Measurements from ENCODE around the gene TNNT1. TPM values are rescaled to one million over a fixed set of nuclear protein-coding genes. Genes with fewer than 3 reads are reported as not detected.
A peak's percentile ranks its signal among the peaks of the same experiment; 100 is the strongest.

TNNT1 gene
- total RNA-seq, 1 donor from 2014 or later: 8.3 TPM

DNA sequence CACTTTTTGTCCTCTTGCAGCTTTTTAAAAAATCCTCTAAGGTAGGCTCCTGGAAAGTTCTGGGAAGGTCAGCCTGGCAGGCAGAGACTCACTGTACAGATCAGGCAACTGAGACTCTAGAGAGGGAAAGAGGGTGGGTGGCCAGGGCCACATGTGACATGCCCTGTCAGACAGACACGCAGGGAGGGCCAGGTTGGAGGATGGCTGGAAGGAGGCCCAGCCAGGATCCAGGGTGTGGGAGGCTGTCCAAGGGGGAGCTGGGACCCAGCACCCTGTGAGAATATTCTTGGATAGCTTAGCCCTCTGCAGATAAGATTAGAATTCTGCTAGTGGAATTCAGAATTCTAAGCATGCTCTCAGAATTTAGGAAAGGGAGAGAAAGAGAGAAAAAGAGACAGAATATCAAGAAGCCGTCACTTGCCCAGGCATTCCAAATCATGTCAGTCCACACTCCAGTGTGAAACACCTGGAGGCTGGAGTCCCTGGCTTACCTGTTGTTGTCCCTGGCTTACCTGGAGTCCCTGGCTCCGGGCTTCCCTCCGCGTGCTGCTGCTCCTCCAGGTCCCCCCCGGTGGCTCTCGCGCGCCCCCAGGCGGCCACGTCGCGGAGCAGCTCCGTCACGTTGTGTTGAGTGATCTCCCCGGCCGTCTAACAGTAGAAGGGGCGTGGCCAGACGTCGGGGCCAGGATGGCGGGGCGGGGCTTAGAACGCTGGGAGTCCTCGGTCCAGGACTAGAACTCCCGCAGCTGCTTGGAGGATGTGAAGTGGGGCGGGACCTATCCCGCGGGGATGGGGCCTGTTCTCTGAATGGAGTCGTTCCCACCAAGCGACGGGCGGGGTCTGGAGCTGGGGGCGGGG is 11.4 kb upstream of the TNNT1 start:
- Histone ChIP-seq H3K27me3 (ENCODE audit: insufficient read depth, low read length) (peaks cover 16% of the 10 kb centered on the region), H3K27ac (ENCODE audit: low read depth, low read length) (no peak overlapping the region), H4K20me1 (ENCODE audit: insufficient read depth, low read length) (no peaks in the 10 kb centered on the region), H3K36me3 (ENCODE audit: insufficient read depth, low read length) (no peaks in the 10 kb centered on the region), H3K4me1 (ENCODE audit: insufficient read depth, low read length) (peaks cover 6% of the 10 kb centered on the region), H3K4me2 (ENCODE audit: low read length) (no peak overlapping the region), H3K9ac (ENCODE audit: low read length) (no peak overlapping the region), H3K79me2 (ENCODE audit: insufficient read depth, low read length) (no peaks in the 10 kb centered on the region), H3K9me3 (ENCODE audit: insufficient read depth, low read depth, low read length) (no peaks in the 10 kb centered on the region), H3K4me3 (ENCODE audit: insufficient read depth, low read depth, low read length) (no peak overlapping the region), H2AFZ (ENCODE audit: low read depth, low read length) (no peak overlapping the region)
- TF ChIP-seq, protein P1, sequence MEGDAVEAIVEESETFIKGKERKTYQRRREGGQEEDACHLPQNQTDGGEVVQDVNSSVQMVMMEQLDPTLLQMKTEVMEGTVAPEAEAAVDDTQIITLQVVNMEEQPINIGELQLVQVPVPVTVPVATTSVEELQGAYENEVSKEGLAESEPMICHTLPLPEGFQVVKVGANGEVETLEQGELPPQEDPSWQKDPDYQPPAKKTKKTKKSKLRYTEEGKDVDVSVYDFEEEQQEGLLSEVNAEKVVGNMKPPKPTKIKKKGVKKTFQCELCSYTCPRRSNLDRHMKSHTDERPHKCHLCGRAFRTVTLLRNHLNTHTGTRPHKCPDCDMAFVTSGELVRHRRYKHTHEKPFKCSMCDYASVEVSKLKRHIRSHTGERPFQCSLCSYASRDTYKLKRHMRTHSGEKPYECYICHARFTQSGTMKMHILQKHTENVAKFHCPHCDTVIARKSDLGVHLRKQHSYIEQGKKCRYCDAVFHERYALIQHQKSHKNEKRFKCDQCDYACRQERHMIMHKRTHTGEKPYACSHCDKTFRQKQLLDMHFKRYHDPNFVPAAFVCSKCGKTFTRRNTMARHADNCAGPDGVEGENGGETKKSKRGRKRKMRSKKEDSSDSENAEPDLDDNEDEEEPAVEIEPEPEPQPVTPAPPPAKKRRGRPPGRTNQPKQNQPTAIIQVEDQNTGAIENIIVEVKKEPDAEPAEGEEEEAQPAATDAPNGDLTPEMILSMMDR (IDR thresholded peaks at IDR 0.05; ENCODE audit: insufficient read depth, low read depth, low read length): peak; percentile 56
- no peak for TF ChIP-seq EZH2 (IDR thresholded peaks at IDR 0.05; ENCODE audit: insufficient read depth, low read length)
- Mint-ChIP-seq H3K9me3 (ENCODE audit: unreplicated experiment) (no peaks in the 10 kb centered on the region), H3K4me3 (ENCODE audit: unreplicated experiment) (peak overlapping the region; percentile 45), H3K4me1 (ENCODE audit: low read depth, unreplicated experiment) (peaks cover 3% of the 10 kb centered on the region), H3K27me3 (ENCODE audit: low read depth, unreplicated experiment) (peaks cover 30% of the 10 kb centered on the region), H3K27ac (ENCODE audit: unreplicated experiment) (no peak overlapping the region), H3K36me3 (ENCODE audit: low read depth, unreplicated experiment) (no peaks in the 10 kb centered on the region)
- FAIRE-seq: no peak
- peak; percentile 29 for DNase-seq (ENCODE audit: low read depth)

DNA sequence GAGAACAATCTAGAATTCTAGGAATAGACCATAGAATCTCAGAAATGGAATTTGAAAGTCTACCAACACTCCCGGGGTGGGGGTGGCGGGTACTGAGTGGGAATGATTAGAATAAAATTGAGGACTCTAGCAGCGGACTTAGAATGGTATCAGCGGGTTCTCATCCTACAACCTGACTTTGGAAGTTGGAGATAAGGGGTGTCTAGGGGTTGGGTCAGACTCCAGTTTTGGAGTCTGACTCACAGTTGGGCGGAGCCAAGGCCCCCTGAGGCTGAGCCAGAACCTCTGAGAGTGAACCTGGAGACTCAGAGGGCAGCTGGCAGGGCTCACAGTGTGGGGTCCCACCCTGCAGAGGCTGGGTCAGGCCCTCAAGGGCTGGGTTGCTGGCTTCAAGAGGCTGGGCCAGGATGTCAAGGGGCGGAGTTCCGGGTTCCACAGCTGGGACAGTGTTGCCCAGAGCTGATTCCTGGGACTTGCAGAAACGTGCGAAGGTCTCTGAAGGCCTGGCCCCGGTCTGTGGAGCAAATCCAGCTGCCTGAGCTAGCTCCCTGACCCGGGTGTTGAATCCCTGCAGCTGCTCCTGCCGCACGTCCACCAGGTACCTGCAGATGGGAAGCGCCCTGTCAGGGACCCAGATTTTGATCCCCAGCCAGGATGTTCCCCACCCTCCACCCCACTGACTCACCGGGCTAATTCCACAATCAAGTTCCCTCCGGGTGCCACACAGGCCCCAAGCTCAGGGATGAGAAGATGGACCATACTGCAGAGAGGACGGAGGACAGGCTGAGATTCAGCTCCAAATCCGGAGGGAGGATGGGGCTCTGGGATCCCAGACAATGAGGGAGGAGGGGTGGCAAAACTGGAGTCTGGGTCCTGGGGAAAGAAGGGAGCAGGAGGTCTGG is 10.1 kb upstream of the TNNT1 start:
- Histone ChIP-seq H3K27me3 (ENCODE audit: insufficient read depth, low read length) (peaks cover 16% of the 10 kb centered on the region), H3K4me2 (ENCODE audit: low read length) (no peak overlapping the region), H3K9ac (ENCODE audit: low read length) (no peak overlapping the region), H3K36me3 (ENCODE audit: insufficient read depth, low read length) (no peaks in the 10 kb centered on the region), H3K4me3 (ENCODE audit: insufficient read depth, low read depth, low read length) (no peak overlapping the region), H4K20me1 (ENCODE audit: insufficient read depth, low read length) (no peaks in the 10 kb centered on the region), H3K9me3 (ENCODE audit: insufficient read depth, low read depth, low read length) (no peaks in the 10 kb centered on the region), H3K4me1 (ENCODE audit: insufficient read depth, low read length) (peaks cover 6% of the 10 kb centered on the region), H3K27ac (ENCODE audit: low read depth, low read length) (no peak overlapping the region), H2AFZ (ENCODE audit: low read depth, low read length) (no peak overlapping the region), H3K79me2 (ENCODE audit: insufficient read depth, low read length) (no peaks in the 10 kb centered on the region)
- Mint-ChIP-seq H3K27ac (ENCODE audit: unreplicated experiment) (peak overlapping the region; percentile 53), H3K27me3 (ENCODE audit: low read depth, unreplicated experiment) (peaks cover 35% of the 10 kb centered on the region), H3K4me3 (ENCODE audit: unreplicated experiment) (no peak overlapping the region), H3K36me3 (ENCODE audit: low read depth, unreplicated experiment) (no peaks in the 10 kb centered on the region), H3K4me1 (ENCODE audit: low read depth, unreplicated experiment) (peaks cover 3% of the 10 kb centered on the region), H3K9me3 (ENCODE audit: unreplicated experiment) (no peaks in the 10 kb centered on the region)
- DNase-seq (ENCODE audit: low read depth) (no peak), FAIRE-seq (no peak)
- TF ChIP-seq EZH2 (IDR thresholded peaks at IDR 0.05; ENCODE audit: insufficient read depth, low read length): no peak
- TF ChIP-seq, protein P1 (IDR thresholded peaks at IDR 0.05; ENCODE audit: insufficient read depth, low read depth, low read length): no peak

Measured in astrocyte (in vitro differentiated cells and primary cell).